ENCODE measurements around the gene GSTCD.
"Not testable (repeated sequence)": the region's sequence is repeated elsewhere in the genome, so short reads cannot be mapped to it uniquely, and the experiment has no call there.

Gene GSTCD

GRCh38 chr4:105815701-105816100 is 107.1 kb downstream of the GSTCD start:
- DNase-seq: no peak

DNA sequence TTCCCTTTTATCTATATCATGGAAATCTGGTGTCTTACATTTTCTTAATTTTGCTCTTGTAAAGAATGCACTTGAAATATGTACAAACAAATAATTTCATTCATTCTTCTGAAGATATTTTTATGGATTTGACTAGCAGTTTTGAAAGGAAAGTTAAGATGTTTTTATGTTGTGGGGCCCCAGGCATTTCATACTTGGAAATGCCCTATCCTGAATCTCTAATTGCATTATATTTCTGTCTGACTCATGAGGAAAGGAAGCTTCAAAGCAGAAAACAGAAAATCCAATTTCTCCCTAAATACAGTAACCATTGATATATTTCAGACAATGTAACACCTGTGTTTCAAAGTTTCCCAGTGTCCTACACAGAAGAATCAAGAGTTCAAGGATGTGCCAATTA is 113.5 kb downstream of the GSTCD start:
- no peak for DNase-seq

- DNase-seq: no peak
Observed at GRCh38 chr4:105828074-105828473, 119.5 kb downstream of the GSTCD start.

DNA sequence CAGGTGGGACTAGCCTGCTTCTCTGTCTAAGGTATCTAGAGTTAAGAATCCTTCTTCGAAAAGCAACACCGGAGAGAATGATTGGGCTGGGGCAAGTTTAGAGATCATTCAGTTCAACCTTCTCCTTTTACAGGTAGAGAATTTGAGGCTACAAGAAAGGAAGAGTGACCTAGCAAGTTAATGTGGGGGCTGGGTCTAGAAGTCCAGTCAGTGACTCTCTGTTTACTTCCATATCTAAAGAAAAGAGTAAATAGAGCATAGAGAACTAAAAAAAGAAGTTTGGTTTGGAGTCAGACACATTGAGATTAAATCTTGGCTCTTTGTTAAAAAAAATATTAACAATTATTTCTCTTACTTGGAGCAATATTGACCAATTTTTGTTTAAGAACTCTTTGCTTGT is 122.6 kb downstream of the GSTCD start:
- no peak for DNase-seq

- DNase-seq: no peak
Observed at GRCh38 chr4:105835177-105835576, 126.6 kb downstream of the GSTCD start.

GRCh38 chr4:105836537-105836936 is 128.0 kb downstream of the GSTCD start:
- no peak for DNase-seq

GRCh38 chr4:105837037-105837436 is 128.5 kb downstream of the GSTCD start:
- no peak for DNase-seq

GRCh38 chr4:105838082-105838481 is 129.5 kb downstream of the GSTCD start:
- DNase-seq: no peak

- DNase-seq: no peak
Observed at GRCh38 chr4:105840426-105841174, 132.0 kb downstream of the GSTCD start.

- no peak for DNase-seq
Observed at GRCh38 chr4:105843941-105844340, 135.4 kb downstream of the GSTCD start.

GRCh38 chr4:105845559-105845958 is 137.0 kb downstream of the GSTCD start:
- no peak for DNase-seq

DNA sequence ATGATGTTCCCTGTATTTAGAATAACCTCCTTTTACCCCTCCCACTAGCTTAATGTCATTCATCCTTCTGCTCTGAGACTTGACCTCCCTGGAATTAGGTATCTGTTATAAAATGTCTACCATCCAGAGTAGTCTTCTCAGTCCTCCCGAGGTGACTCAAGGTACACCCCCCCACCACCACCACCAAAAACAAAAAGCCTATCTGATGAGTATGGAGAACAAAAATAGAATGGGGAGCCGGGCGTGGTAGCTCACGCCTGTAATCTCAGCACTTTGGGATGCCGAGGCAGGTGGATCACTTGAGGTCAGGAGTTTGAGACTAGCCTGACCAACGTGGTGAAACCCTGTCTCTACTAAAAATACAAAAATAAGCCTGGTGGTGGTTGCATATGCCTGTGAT is 139.8 kb downstream of the GSTCD start:
- DNase-seq: not testable (repeated sequence)

- no peak for DNase-seq
Observed at GRCh38 chr4:105851196-105851595, 142.6 kb downstream of the GSTCD start.

GRCh38 chr4:105852230-105852629 is 143.6 kb downstream of the GSTCD start:
- DNase-seq: not testable (repeated sequence)

DNA sequence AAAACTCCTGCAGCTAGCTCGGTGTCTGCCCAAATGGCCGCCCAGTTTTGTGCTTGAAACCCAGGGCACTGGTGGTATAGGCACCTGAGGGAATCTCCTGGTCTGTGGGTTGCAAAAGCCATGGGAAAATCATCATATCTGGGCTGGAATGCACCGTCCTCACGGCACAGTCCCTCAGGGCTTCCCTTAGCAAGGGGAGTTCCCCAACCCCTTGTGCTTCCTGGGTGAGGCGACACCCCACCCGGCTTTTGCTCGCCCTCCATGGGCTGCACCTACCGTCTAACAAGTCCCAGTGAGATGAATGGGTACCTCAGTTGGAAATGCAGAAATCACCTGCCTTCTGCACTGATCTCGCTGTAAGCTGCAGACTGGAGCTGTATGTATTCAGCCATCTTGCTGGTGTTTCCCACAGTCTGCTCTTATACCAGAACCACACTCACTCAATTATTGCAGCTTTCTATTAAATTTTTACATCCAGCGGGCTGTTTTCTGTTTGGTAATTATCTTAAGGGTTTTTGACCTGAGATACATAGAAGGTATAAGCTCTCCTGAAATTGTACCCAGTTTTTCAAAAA is 150.0 kb downstream of the GSTCD start:
- DNase-seq: no peak

DNA sequence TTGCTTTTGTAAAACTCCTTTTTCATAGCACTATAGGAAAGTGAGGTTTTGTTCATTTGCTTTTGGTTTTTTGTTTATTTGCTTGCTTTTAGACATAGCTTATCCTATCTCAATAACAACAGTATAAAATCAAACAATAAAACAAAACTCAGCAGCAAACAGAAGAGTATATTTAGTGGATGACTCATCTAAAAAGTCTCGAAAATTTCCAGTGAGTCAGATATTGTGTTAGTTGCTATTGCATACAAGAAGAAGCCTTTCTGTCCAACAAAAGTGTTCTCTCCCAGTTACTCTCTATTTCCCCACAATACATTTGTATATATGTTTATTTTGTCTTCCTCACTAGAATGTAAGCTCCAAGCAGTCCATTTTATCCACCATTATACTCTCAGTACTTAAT is 150.6 kb downstream of the GSTCD start:
- no peak for DNase-seq

DNA sequence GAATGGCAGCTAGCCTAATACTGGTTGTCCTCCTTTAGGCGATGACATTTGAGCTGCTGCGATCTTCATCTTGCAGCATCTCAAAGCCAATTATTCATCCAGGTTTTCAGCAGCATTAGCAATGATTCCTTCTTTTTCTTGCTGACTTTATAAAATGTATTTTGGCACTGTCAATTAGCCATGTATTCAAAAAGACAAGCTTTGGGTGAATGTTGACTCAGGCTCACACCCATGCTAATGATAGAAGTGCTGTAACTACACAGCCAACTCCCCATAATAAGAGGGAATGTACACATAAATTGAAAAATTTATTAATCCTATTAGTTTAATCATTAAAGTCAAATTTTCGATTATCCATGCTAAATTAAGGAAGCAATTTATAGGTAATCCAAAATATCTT is 162.4 kb downstream of the GSTCD start:
- no peak for DNase-seq

- DNase-seq: no peak
Observed at GRCh38 chr4:105871997-105872396, 163.4 kb downstream of the GSTCD start.

GRCh38 chr4:105875233-105875632 is 166.6 kb downstream of the GSTCD start:
- no peak for DNase-seq

- no peak for DNase-seq
Observed at GRCh38 chr4:105878668-105879067, 170.1 kb downstream of the GSTCD start.

DNA sequence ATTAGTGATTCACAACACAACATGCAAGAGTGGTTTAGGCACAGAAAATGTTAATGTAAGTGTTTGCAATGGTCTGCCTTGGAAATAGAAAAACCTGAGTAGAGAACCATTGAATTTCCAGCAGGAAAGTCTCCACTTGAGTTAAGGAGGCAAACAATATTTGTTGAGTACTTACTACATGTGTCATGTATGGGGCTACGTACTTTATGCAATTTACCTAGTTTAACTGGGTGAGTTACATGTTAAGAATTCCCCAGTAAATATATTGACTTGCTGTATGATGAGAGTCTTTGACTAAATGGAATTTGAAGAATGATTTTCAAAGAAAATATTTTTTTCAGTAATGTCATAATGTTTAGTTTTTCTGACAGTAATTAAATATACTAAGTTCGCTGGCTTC is 178.9 kb downstream of the GSTCD start:
- no peak for DNase-seq

DNA sequence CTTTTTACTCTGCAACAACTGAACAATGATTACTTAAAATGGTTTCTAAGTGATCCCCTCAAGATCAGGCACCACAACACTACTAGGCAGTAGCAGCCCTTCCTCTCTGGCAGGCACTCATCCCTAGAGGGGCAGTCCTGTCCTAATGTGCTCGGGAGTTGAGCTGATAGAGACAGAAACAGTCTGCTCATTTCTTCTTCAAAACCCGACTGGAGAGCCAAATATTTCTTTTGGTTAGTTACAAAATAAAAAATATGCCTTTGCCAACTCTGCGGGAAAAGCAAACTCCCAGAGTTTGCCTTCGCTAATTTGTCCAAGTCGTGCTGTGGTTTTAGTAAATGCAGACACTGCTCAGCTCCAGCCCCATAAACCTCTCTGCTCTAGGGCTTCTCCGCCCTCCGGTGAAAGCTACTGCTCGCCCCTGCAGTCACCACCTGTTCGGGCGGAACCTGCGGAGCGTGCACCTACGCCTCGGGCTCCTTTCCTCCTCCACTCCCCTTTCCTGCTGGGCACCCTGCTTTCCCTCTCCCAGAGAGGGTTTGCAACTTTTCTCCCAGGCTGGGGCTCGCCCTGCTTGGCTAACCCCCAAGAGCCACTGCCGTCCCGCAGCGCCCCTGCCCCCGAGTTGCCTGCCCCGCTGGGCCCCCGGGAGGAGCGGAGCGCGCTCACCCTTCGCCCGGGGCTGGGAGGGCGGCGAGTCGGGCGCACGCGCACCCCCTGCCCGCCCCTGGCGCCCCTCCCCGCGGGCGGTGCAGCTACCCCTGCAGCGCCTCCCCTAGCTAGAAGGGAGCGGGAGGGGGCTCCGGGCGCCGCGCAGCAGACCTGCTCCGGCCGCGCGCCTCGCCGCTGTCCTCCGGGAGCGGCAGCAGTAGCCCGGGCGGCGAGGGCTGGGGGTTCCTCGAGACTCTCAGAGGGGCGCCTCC is 186.3 kb downstream of the GSTCD start, which contains the start of gene NPNT:
Gene NPNT (plus strand): TSS at position 812 of the 923 bp plus-strand sequence. CDS start 182 bp downstream, outside the sequence.
- no peak for DNase-seq
